MM.1S (cell line): ENCODE results near the gene GPC4.

Source experiments
- DNase-seq: peaks from one replicate; pipeline ENCODE4 v3.0.0-alpha.2; 2015
- H2AFZ ChIP-seq: fragments of 300-600 bp; sonication (generic); 2 replicates; pipeline ENCODE4 v1.6.0; 2016; ENCODE audit warnings: antibody characterized with exemption, low read length
- H3F3A ChIP-seq: fragments of 300-600 bp; sonication (generic); 2 replicates; pipeline ENCODE4 v1.6.1; 2016; ENCODE audit warnings: mild to moderate bottlenecking, antibody characterized with exemption, low read length, moderate library complexity, mixed read lengths; ENCODE audit not compliant: insufficient read depth
- H3K27ac ChIP-seq: fragments of 300-600 bp; sonication (generic); 2 replicates; pipeline ENCODE4 v1.5.1; 2016; ENCODE audit warnings: mild to moderate bottlenecking, low read length
- H3K27me3 ChIP-seq: fragments of 300-600 bp; sonication (generic); replicated peaks from 2 replicates; pipeline ENCODE4 v1.6.0; 2016; ENCODE audit warnings: low read length; ENCODE audit not compliant: insufficient read depth
- H3K36me3 ChIP-seq: fragments of 300-600 bp; sonication (generic); replicated peaks from 2 replicates; pipeline ENCODE4 v1.6.1; 2016; ENCODE audit warnings: mild to moderate bottlenecking, low read length, mixed read lengths; ENCODE audit not compliant: insufficient read depth
- H3K4me1 ChIP-seq: fragments of 300-600 bp; sonication (generic); 2 replicates; pipeline ENCODE4 v1.6.1; 2016; ENCODE audit warnings: low read length, mixed read lengths
- H3K4me2 ChIP-seq: fragments of 300-600 bp; sonication (generic); 2 replicates; pipeline ENCODE4 v1.6.0; 2016; ENCODE audit warnings: low read depth, low read length
- H3K4me3 ChIP-seq: fragments of 300-600 bp; sonication (generic); 2 replicates; pipeline ENCODE4 v1.5.1; 2016; ENCODE audit warnings: low read length, mixed read lengths
- H3K79me2 ChIP-seq: fragments of 300-600 bp; sonication (generic); 2 replicates; pipeline ENCODE4 v1.6.1; 2016; ENCODE audit warnings: mixed run types, low read length, mixed read lengths
- H3K9ac ChIP-seq: fragments of 300-600 bp; sonication (generic); 2 replicates; pipeline ENCODE4 v1.6.1; 2016; ENCODE audit warnings: low read length, mixed read lengths
- H3K9me2 ChIP-seq: fragments of 300-600 bp; sonication (generic); replicated peaks from 2 replicates; pipeline ENCODE4 v1.6.1; 2016; ENCODE audit warnings: mild to moderate bottlenecking, low read length, mixed read lengths; ENCODE audit not compliant: insufficient read depth
- H3K9me3 ChIP-seq: fragments of 300-600 bp; sonication (generic); replicated peaks from 2 replicates; pipeline ENCODE4 v1.6.1; 2016; ENCODE audit warnings: mild to moderate bottlenecking, low read length, mixed read lengths; ENCODE audit not compliant: insufficient read depth
- H4K20me1 ChIP-seq: fragments of 300-600 bp; sonication (generic); 2 replicates; pipeline ENCODE4 v1.6.1; 2016; ENCODE audit warnings: mild to moderate bottlenecking, low read length, moderate library complexity, mixed read lengths; ENCODE audit not compliant: insufficient read depth
- EZH2 ChIP-seq: fragments of 300-600 bp; sonication (generic); optimal IDR thresholded peaks from 2 replicates; pipeline ENCODE3; 2017; ENCODE audit warnings: low read depth, mild to moderate bottlenecking, antibody characterized with exemption, low read length, mixed read lengths
- EZH2phosphoT487 ChIP-seq: fragments of 300-600 bp; sonication (generic); IDR thresholded peaks from 2 replicates; pipeline ENCODE4 v1.6.1; 2018; ENCODE audit warnings: antibody characterized with exemption, low read length
- TF ChIP-seq, protein P1 (sequence below): fragments of 300-600 bp; sonication (generic); IDR thresholded peaks from 2 replicates; pipeline ENCODE4 v1.5.1; 2016; ENCODE audit warnings: antibody characterized with exemption, low read length, mixed read lengths

GPC4 gene

DNA sequence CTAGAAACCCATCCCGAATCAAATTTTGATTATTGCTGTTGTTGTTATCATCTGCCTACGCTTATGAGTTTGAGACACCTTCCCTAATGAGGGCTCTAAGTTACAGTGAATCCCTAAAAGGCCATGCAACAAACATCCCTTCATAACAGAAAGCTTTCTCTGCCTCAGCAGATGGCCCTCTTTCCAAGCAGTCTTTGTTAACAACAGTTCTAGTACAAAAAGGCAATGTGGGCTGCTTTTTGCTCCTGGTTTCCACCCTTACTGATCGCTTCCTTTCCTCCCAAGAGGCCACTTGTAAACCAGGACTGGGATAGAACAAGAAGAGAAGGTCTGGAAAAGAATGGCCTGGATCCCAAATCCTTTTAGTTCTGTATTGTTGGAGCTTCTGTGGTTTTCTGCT is 24.2 kb downstream of the GPC4 start:
- Histone ChIP-seq H3K9me2 (no peaks in the 10 kb centered on the region), H3K36me3 (no peaks in the 10 kb centered on the region), H3K27me3 (no peaks in the 10 kb centered on the region), H3K4me1 (no peaks in the 10 kb centered on the region), H3K4me3 (no peak overlapping the region), H2AFZ (no peak overlapping the region), H3F3A (no peaks in the 10 kb centered on the region), H4K20me1 (no peaks in the 10 kb centered on the region), H3K9me3 (no peaks in the 10 kb centered on the region), H3K4me2 (no peak overlapping the region), H3K9ac (no peak overlapping the region), H3K79me2 (no peaks in the 10 kb centered on the region), H3K27ac (no peak overlapping the region)
- TF ChIP-seq EZH2 (no peak), EZH2phosphoT487 (no peak)
- TF ChIP-seq, protein P1, sequence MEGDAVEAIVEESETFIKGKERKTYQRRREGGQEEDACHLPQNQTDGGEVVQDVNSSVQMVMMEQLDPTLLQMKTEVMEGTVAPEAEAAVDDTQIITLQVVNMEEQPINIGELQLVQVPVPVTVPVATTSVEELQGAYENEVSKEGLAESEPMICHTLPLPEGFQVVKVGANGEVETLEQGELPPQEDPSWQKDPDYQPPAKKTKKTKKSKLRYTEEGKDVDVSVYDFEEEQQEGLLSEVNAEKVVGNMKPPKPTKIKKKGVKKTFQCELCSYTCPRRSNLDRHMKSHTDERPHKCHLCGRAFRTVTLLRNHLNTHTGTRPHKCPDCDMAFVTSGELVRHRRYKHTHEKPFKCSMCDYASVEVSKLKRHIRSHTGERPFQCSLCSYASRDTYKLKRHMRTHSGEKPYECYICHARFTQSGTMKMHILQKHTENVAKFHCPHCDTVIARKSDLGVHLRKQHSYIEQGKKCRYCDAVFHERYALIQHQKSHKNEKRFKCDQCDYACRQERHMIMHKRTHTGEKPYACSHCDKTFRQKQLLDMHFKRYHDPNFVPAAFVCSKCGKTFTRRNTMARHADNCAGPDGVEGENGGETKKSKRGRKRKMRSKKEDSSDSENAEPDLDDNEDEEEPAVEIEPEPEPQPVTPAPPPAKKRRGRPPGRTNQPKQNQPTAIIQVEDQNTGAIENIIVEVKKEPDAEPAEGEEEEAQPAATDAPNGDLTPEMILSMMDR = no peak
- no peak for DNase-seq

DNA sequence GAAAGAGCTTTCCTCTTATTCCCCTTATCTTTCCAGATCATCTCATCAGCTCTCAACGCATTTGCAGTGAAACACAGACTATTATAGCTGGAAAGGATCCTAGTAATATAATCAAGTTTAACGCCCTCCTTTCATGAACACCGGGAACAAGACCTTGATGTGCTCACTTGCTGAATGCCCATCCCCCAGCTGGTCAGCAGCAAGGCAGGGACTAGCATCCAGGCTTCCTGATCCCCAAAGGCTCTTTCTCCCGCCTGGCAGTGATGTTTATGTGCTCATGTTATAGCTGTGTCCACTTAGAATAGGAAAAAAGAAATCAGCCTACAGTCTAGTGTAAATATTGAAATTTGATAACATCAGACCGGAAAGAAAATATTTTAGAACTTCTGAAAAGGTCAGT is 24.6 kb downstream of the GPC4 start:
- H2AFZ ChIP-seq = no peak overlapping the region
- no peaks in the 10 kb centered on the region for H4K20me1 ChIP-seq
- no peaks in the 10 kb centered on the region for H3K4me1 ChIP-seq
- no peak overlapping the region for H3K9ac ChIP-seq
- no peak overlapping the region for H3K4me3 ChIP-seq
- H3F3A ChIP-seq = no peaks in the 10 kb centered on the region
- H3K27me3 ChIP-seq = no peaks in the 10 kb centered on the region
- DNase-seq = no peak
- no peaks in the 10 kb centered on the region for H3K79me2 ChIP-seq
- H3K9me3 ChIP-seq = no peaks in the 10 kb centered on the region
- no peak overlapping the region for H3K27ac ChIP-seq
- no peak overlapping the region for H3K4me2 ChIP-seq
- H3K36me3 ChIP-seq = no peaks in the 10 kb centered on the region
- no peaks in the 10 kb centered on the region for H3K9me2 ChIP-seq
- TF ChIP-seq EZH2 (no peak), EZH2phosphoT487 (no peak)
- TF ChIP-seq, protein P1 = no peak

DNA sequence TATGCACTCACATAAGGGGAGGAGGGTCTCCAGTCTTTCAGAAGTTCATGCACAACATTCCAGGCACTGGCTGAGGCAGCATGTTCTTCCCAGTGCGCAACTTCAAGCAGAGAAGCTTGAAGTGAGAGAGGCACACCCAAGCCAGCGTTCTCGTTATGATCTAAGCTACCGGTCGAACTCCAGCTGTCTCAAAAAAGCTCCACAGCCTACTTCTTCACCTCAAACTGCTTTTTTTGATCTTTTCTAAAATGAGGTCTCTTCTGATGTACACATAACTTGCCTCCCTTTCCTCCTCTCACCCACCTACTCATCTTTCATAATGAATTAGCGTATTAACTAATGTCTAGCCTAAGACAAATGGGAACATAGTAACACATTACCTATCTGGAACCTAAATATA is 25.3 kb downstream of the GPC4 start:
- no peaks in the 10 kb centered on the region for H3K79me2 ChIP-seq
- H3K9ac ChIP-seq = no peak overlapping the region
- H3K36me3 ChIP-seq = no peaks in the 10 kb centered on the region
- no peaks in the 10 kb centered on the region for H3K9me2 ChIP-seq
- H4K20me1 ChIP-seq = no peaks in the 10 kb centered on the region
- no peaks in the 10 kb centered on the region for H3K27me3 ChIP-seq
- TF ChIP-seq, protein P1 = no peak
- TF ChIP-seq EZH2 (no peak), EZH2phosphoT487 (no peak)
- no peaks in the 10 kb centered on the region for H3F3A ChIP-seq
- no peaks in the 10 kb centered on the region for H3K4me1 ChIP-seq
- H3K9me3 ChIP-seq = no peaks in the 10 kb centered on the region
- no peak for DNase-seq
- H3K4me3 ChIP-seq = no peak overlapping the region
- no peak overlapping the region for H2AFZ ChIP-seq
- H3K27ac ChIP-seq = no peak overlapping the region
- no peak overlapping the region for H3K4me2 ChIP-seq
